Neural progenitor cell (in vitro differentiated cells): ENCODE data around the gene CEP120. TPM values are rescaled to one million over a fixed set of nuclear protein-coding genes. Genes with fewer than 3 reads are reported as not detected.

Experiments used
- DNase-seq: peaks from one replicate; pipeline ENCODE4 v3.0.0-alpha.2; 2016; ENCODE audit warnings: low spot score
- H2AFZ ChIP-seq: fragments of 200-600 bp; sonication (generic); replicated peaks from 2 replicates; pipeline ENCODE4 v1.6.1; 2016; ENCODE audit warnings: antibody characterized with exemption
- H3F3A ChIP-seq: fragments of 200-600 bp; sonication (generic); 2 replicates; pipeline ENCODE4 v1.6.1; 2016; ENCODE audit warnings: antibody characterized with exemption, low read depth
- H3K27ac ChIP-seq: fragments of 200-600 bp; sonication (generic); 2 replicates; pipeline ENCODE4 v1.5.1; 2016; ENCODE audit warnings: mild to moderate bottlenecking
- H3K27me3 ChIP-seq: fragments of 200-600 bp; sonication (generic); 2 replicates; pipeline ENCODE4 v1.6.1; 2016; ENCODE audit warnings: mild to moderate bottlenecking, moderate library complexity
- H3K36me3 ChIP-seq: fragments of 200-600 bp; sonication (generic); 2 replicates; pipeline ENCODE4 v1.5.1; 2016
- H3K4me1 ChIP-seq: fragments of 200-600 bp; sonication (generic); 2 replicates; pipeline ENCODE4 v1.6.1; 2016; ENCODE audit warnings: mixed run types
- H3K4me2 ChIP-seq: fragments of 200-600 bp; sonication (generic); 2 replicates; pipeline ENCODE4 v1.6.1; 2016
- H3K4me3 ChIP-seq: fragments of 200-600 bp; sonication (generic); 2 replicates; pipeline ENCODE4 v1.5.1; 2016
- H3K79me2 ChIP-seq: fragments of 200-600 bp; sonication (generic); 2 replicates; pipeline ENCODE4 v1.6.1; 2016; ENCODE audit warnings: low read depth
- H3K9ac ChIP-seq: fragments of 200-600 bp; sonication (generic); 2 replicates; pipeline ENCODE4 v1.6.1; 2016
- H3K9me3 ChIP-seq: fragments of 200-600 bp; sonication (generic); 2 replicates; pipeline ENCODE4 v1.5.1; 2016; ENCODE audit warnings: low read depth
- H4K20me1 ChIP-seq: fragments of 200-600 bp; sonication (generic); 2 replicates; pipeline ENCODE4 v1.6.1; 2016; ENCODE audit warnings: low read depth
- H3K27ac Mint-ChIP-seq: 3 replicates; pipeline ENCODE4 v1.8.0; 2021; ENCODE audit warnings: mixed read lengths
- H3K27me3 Mint-ChIP-seq: 2 replicates; pipeline ENCODE4 v1.8.0; 2022; ENCODE audit warnings: low read depth, mild to moderate bottlenecking, inconsistent platforms, moderate library complexity, mixed read lengths; ENCODE audit not compliant: insufficient read depth
- H3K36me3 Mint-ChIP-seq: 3 replicates; pipeline ENCODE4 v1.8.0; 2021; ENCODE audit warnings: mixed read lengths
- H3K4me1 Mint-ChIP-seq: 3 replicates; pipeline ENCODE4 v1.8.0; 2021; ENCODE audit warnings: mixed read lengths
- H3K4me3 Mint-ChIP-seq: 3 replicates; pipeline ENCODE4 v1.8.0; 2021; ENCODE audit warnings: mild to moderate bottlenecking, moderate library complexity, mixed read lengths
- H3K9me3 Mint-ChIP-seq: 3 replicates; pipeline ENCODE4 v1.8.0; 2020; ENCODE audit warnings: mixed read lengths
- CTCF ChIP-seq: fragments of 200-600 bp; sonication (generic); IDR thresholded peaks from 2 replicates; pipeline ENCODE4 v1.5.1; 2017; ENCODE audit warnings: antibody characterized with exemption, mild to moderate bottlenecking
- EZH2 ChIP-seq: fragments of 200-600 bp; sonication (generic); IDR thresholded peaks from 2 replicates; pipeline ENCODE4 v1.6.1; 2017; ENCODE audit warnings: antibody characterized with exemption, mild to moderate bottlenecking, moderate library complexity
- EZH2phosphoT487 ChIP-seq: fragments of 200-600 bp; sonication (generic); IDR thresholded peaks from 2 replicates; pipeline ENCODE4 v1.6.1; 2017; ENCODE audit warnings: antibody characterized with exemption
- total RNA-seq: library from RNA; depleted of rRNA; stranded (reverse); fragments of >200 nt; gene quantifications from 2 replicates; pipeline ENCODE4 v1.2.3, GENCODE V29; 2015; ENCODE audit warnings: low replicate concordance

Gene CEP120
- total RNA-seq, 1 donor from 2014 or later, result 38.5 TPM

DNA sequence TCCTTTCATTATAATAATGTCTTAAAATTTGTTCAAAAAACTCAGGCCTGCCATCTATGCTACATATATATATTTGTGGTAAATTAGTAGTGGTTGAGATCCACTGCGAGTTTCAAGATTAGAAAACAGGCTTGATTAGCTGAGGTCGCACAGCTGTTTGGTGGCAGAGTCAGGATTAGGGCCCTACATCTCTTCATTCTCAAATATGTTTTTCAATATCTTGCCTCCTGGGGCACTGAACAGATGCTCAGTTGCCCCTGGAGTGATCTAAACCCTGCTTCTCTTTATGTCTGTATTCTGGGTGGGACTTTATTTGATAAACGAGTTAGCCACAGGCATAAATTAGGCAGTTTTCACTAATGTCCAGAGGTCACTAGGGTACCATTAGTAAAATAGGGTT lies 27.8 kb upstream of the CEP120 start:
- Histone ChIP-seq H3K27ac (no peak overlapping the region), H3K79me2 (no peaks in the 10 kb centered on the region), H3K36me3 (no peaks in the 10 kb centered on the region), H3F3A (no peaks in the 10 kb centered on the region), H3K9ac (no peak overlapping the region), H2AFZ (peak overlapping the region; percentile 22), H3K4me1 (peaks cover 26% of the 10 kb centered on the region), H3K9me3 (no peaks in the 10 kb centered on the region), H3K4me3 (no peak overlapping the region), H4K20me1 (no peaks in the 10 kb centered on the region), H3K27me3 (no peaks in the 10 kb centered on the region), H3K4me2 (no peak overlapping the region)
- Mint-ChIP-seq H3K4me1 (peaks cover 29% of the 10 kb centered on the region), H3K9me3 (no peaks in the 10 kb centered on the region), H3K36me3 (no peaks in the 10 kb centered on the region), H3K27me3 (peaks cover 5% of the 10 kb centered on the region), H3K27ac (peak overlapping the region; percentile 19), H3K4me3 (no peak overlapping the region)
- TF ChIP-seq EZH2, result no peak
- TF ChIP-seq EZH2phosphoT487, result no peak
- TF ChIP-seq CTCF, result no peak
- no peak for DNase-seq

- Mint-ChIP-seq H3K9me3 (no peaks in the 10 kb centered on the region), H3K4me1 (peaks cover 29% of the 10 kb centered on the region), H3K27ac (peak overlapping the region; percentile 19), H3K27me3 (peaks cover 3% of the 10 kb centered on the region), H3K4me3 (no peak overlapping the region), H3K36me3 (no peaks in the 10 kb centered on the region)
- H3K36me3 ChIP-seq, result no peaks in the 10 kb centered on the region
- DNase-seq, result no peak
- no peak overlapping the region for H3K9ac ChIP-seq
- TF ChIP-seq EZH2 (no peak), EZH2phosphoT487 (no peak), CTCF (no peak)
- no peaks in the 10 kb centered on the region for H3K9me3 ChIP-seq
- H3K27me3 ChIP-seq, result no peaks in the 10 kb centered on the region
- H3K79me2 ChIP-seq, result no peaks in the 10 kb centered on the region
- no peaks in the 10 kb centered on the region for H4K20me1 ChIP-seq
- no peak overlapping the region for H3K4me2 ChIP-seq
- no peaks in the 10 kb centered on the region for H3F3A ChIP-seq
- peaks cover 26% of the 10 kb centered on the region for H3K4me1 ChIP-seq
- H3K4me3 ChIP-seq, result no peak overlapping the region
- peak overlapping the region; percentile 22 for H2AFZ ChIP-seq
- H3K27ac ChIP-seq, result no peak overlapping the region
These were observed 27.4 kb upstream of the CEP120 start for GRCh38 chr5:123450640-123451039.

DNA sequence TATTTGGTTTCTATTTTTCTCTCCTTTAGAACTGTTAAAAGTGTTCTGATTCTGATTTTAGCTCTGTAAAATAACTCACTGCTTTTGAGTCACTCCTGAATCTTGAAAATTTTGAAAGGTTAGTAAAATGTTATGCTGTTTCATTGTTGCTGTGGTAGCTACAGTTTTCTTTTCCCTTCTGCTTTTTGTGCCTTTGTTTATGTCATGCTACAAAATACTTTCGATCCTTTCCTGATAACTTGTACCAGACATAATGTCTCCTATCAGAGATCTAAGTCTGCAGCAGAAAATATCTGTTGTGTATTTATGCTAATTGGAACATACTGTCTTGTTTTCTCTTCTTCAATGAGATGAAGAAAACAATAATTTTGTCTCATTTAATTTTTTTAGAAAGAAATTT lies 26.9 kb upstream of the CEP120 start:
- Histone ChIP-seq H3F3A (no peaks in the 10 kb centered on the region), H3K4me1 (peaks cover 26% of the 10 kb centered on the region), H3K79me2 (no peaks in the 10 kb centered on the region), H2AFZ (no peak overlapping the region), H3K9me3 (no peaks in the 10 kb centered on the region), H3K36me3 (no peaks in the 10 kb centered on the region), H3K27me3 (no peaks in the 10 kb centered on the region), H4K20me1 (no peaks in the 10 kb centered on the region), H3K4me2 (no peak overlapping the region), H3K4me3 (no peak overlapping the region), H3K9ac (no peak overlapping the region), H3K27ac (no peak overlapping the region)
- Mint-ChIP-seq H3K9me3 (no peaks in the 10 kb centered on the region), H3K4me1 (peaks cover 29% of the 10 kb centered on the region), H3K36me3 (no peaks in the 10 kb centered on the region), H3K27ac (no peak overlapping the region), H3K27me3 (peaks cover 2% of the 10 kb centered on the region), H3K4me3 (no peak overlapping the region)
- TF ChIP-seq EZH2 (no peak), CTCF (no peak), EZH2phosphoT487 (no peak)
- no peak for DNase-seq
